IMR-90 (cell line): ENCODE data around the gene FOXL2NB. TPM values are rescaled to one million over a fixed set of nuclear protein-coding genes. Genes with fewer than 3 reads are reported as not detected.
A peak's percentile ranks its signal among the peaks of the same experiment; 100 is the strongest.

Experiments used
- ATAC-seq: fragments of 200-7000 bp; cut with Tn5 transposase; 2 replicates; pipeline ENCODE4 v1.9.1; 2020; ENCODE audit warnings: low read depth, mild to moderate bottlenecking, moderate library complexity
- BruUV-seq: library from RNA; stranded (reverse); fragments of 400-500 nt; replicated peaks from 2 replicates; lab custom pipeline; 2021; lab: Mats Ljungman, UMichigan
- CTCF ChIA-PET: fragments of 300-600 bp; formaldehyde crosslinking; extraction: SDS; loops from one replicate; lab custom pipeline; 2021; ENCODE audit warnings: antibody characterized with exemption; lab: Yijun Ruan, JAX
- POLR2A ChIA-PET: fragments of 300-600 bp; sonication (Branson Sonifier 250); formaldehyde crosslinking; loops from one replicate; lab custom pipeline; 2022; ENCODE audit warnings: antibody characterized with exemption; ENCODE audit not compliant: unreplicated experiment; lab: Charles Lee
- DNase-seq: peaks from one replicate; pipeline ENCODE4 v3.0.0; 2013
- H2AFZ ChIP-seq: replicated peaks from 2 replicates; pipeline ENCODE3; 2013; ENCODE audit warnings: low read length, mild to moderate bottlenecking; ENCODE audit not compliant: poor library complexity
- H2AK5ac ChIP-seq: 2 replicates; pipeline ENCODE4 v1.6.1; 2013; ENCODE audit warnings: low read depth, low read length, inconsistent platforms
- H2AK9ac ChIP-seq: replicated peaks from 2 replicates; pipeline ENCODE3; 2013; ENCODE audit warnings: mild to moderate bottlenecking, low read depth, low read length, moderate library complexity; ENCODE audit not compliant: poor library complexity
- H2BK120ac ChIP-seq: 2 replicates; pipeline ENCODE4 v1.6.1; 2013; ENCODE audit warnings: low read depth, low read length, inconsistent platforms
- H2BK15ac ChIP-seq: 3 replicates; pipeline ENCODE4 v1.6.1; 2013; ENCODE audit warnings: low read depth, low read length, inconsistent platforms
- H2BK20ac ChIP-seq: 2 replicates; pipeline ENCODE4 v1.6.1; 2013; ENCODE audit warnings: low read depth, mild to moderate bottlenecking, inconsistent platforms, low read length, moderate library complexity
- H2BK5ac ChIP-seq: 2 replicates; pipeline ENCODE4 v1.6.1; 2013; ENCODE audit warnings: mild to moderate bottlenecking, low read depth, low read length, inconsistent platforms; ENCODE audit not compliant: poor library complexity, severe bottlenecking
- H3K14ac ChIP-seq: replicated peaks from 2 replicates; pipeline ENCODE4 v1.6.1; 2013; ENCODE audit warnings: low read depth, low read length, inconsistent platforms
- H3K18ac ChIP-seq: 2 replicates; pipeline ENCODE4 v1.6.1; 2013; ENCODE audit warnings: low read depth, low read length, control low read depth
- H3K23ac ChIP-seq: 2 replicates; pipeline ENCODE4 v1.6.1; 2013; ENCODE audit warnings: low read depth, low read length, inconsistent platforms
- H3K27ac ChIP-seq: 2 replicates; pipeline ENCODE4 v1.5.1; 2013; ENCODE audit warnings: mild to moderate bottlenecking, control low read depth, low read length; ENCODE audit not compliant: insufficient read depth
- H3K27me3 ChIP-seq: 2 replicates; pipeline ENCODE4 v1.6.1; 2013; ENCODE audit warnings: low read length; ENCODE audit not compliant: control insufficient read depth, insufficient read depth
- H3K36me3 ChIP-seq: 2 replicates; pipeline ENCODE4 v1.6.1; 2013; ENCODE audit warnings: low read length, mixed read lengths; ENCODE audit not compliant: control insufficient read depth, insufficient read depth
- H3K4ac ChIP-seq: 2 replicates; pipeline ENCODE4 v1.6.1; 2013; ENCODE audit warnings: low read depth, low read length, inconsistent platforms
- H3K4me1 ChIP-seq: 2 replicates; pipeline ENCODE4 v1.6.1; 2013; ENCODE audit warnings: low read length, mixed read lengths; ENCODE audit not compliant: control insufficient read depth, insufficient read depth
- H3K4me2 ChIP-seq: 2 replicates; pipeline ENCODE4 v1.6.1; 2013; ENCODE audit warnings: low read depth, mild to moderate bottlenecking, control low read depth, low read length, moderate library complexity
- H3K4me3 ChIP-seq: 2 replicates; pipeline ENCODE4 v1.5.1; 2013; ENCODE audit warnings: low read depth, mild to moderate bottlenecking, control low read depth, low read length, moderate library complexity; ENCODE audit not compliant: insufficient read depth
- H3K56ac ChIP-seq: 2 replicates; pipeline ENCODE4 v1.6.1; 2013; ENCODE audit warnings: low read length, inconsistent platforms; ENCODE audit not compliant: insufficient read depth; ENCODE audit errors: extremely low read depth
- H3K79me1 ChIP-seq, 2 experiments: 2 replicates each; pipeline ENCODE4 v1.6.1; 2013; ENCODE audit warnings: low read length in 2 of 2, inconsistent platforms in 1 of 2, low read depth in 1 of 2
- H3K9ac ChIP-seq: 2 replicates; pipeline ENCODE4 v1.6.1; 2013; ENCODE audit warnings: low read depth, low read length, control low read depth
- H3K9me1 ChIP-seq: 2 replicates; pipeline ENCODE4 v1.6.1; 2013; ENCODE audit warnings: low read length, inconsistent platforms; ENCODE audit not compliant: insufficient read depth
- H3K9me3 ChIP-seq: 2 replicates; pipeline ENCODE4 v1.6.1; 2013; ENCODE audit warnings: low read length; ENCODE audit not compliant: control insufficient read depth, insufficient read depth
- H4K20me1 ChIP-seq: 2 replicates; pipeline ENCODE4 v1.6.1; 2013; ENCODE audit warnings: low read length, inconsistent platforms; ENCODE audit not compliant: insufficient read depth
- H4K5ac ChIP-seq: 2 replicates; pipeline ENCODE4 v1.6.1; 2013; ENCODE audit warnings: mild to moderate bottlenecking, low read depth, low read length, control low read depth
- H4K8ac ChIP-seq, 2 experiments: 2 replicates each; pipeline ENCODE4 v1.6.1; 2013; ENCODE audit warnings: low read depth in 2 of 2, low read length in 2 of 2, control low read depth in 1 of 2, inconsistent platforms in 1 of 2
- H4K91ac ChIP-seq: 2 replicates; pipeline ENCODE4 v1.6.1; 2013; ENCODE audit warnings: low read depth, low read length, inconsistent platforms; ENCODE audit not compliant: insufficient read depth
- CEBPB ChIP-seq: IDR thresholded peaks from 2 replicates; pipeline ENCODE4 v1.6.1; 2012; ENCODE audit warnings: low read depth, low read length, improper control_type of control experiment
- CTCF ChIP-seq: conservative IDR thresholded peaks from 2 replicates; pipeline ENCODE4 v1.5.1; 2012; ENCODE audit warnings: mild to moderate bottlenecking, low read depth, low read length, improper control_type of control experiment
- ELK1 ChIP-seq: fragments of 150-350 bp; IDR thresholded peaks from 2 replicates; pipeline ENCODE4 v1.6.1; 2016; ENCODE audit warnings: low read depth, mild to moderate bottlenecking, low read length, moderate library complexity, borderline replicate concordance
- FOS ChIP-seq: fragments of 150-350 bp; IDR thresholded peaks from 2 replicates; pipeline ENCODE4 v1.6.1; 2016; ENCODE audit warnings: low read depth, low read length
- MAFK ChIP-seq: IDR thresholded peaks from 2 replicates; pipeline ENCODE4 v1.6.1; 2012; ENCODE audit warnings: low read depth, low read length, improper control_type of control experiment
- MAZ ChIP-seq: IDR thresholded peaks from 2 replicates; pipeline ENCODE4 v1.6.1; 2012; ENCODE audit warnings: low read depth, mild to moderate bottlenecking, low read length, improper control_type of control experiment, moderate library complexity, borderline replicate concordance
- MXI1 ChIP-seq: IDR thresholded peaks from 2 replicates; pipeline ENCODE4 v1.6.1; 2012; ENCODE audit warnings: low read depth, mild to moderate bottlenecking, low read length, moderate library complexity, borderline replicate concordance
- POLR2A ChIP-seq: IDR thresholded peaks from 2 replicates; pipeline ENCODE4 v1.6.1; 2012; ENCODE audit warnings: mild to moderate bottlenecking, low read depth, low read length
- RCOR1 ChIP-seq: IDR thresholded peaks from 2 replicates; pipeline ENCODE4 v1.6.1; 2012; ENCODE audit warnings: mild to moderate bottlenecking, low read length, improper control_type of control experiment; ENCODE audit not compliant: insufficient replicate concordance
- RFX5 ChIP-seq: IDR thresholded peaks from 2 replicates; pipeline ENCODE4 v1.8.0; 2012; ENCODE audit warnings: low read depth, mild to moderate bottlenecking, low read length, moderate library complexity
- SMC3 ChIP-seq: fragments of 150-350 bp; IDR thresholded peaks from 2 replicates; pipeline ENCODE4 v1.6.1; 2016; ENCODE audit warnings: low read depth, mild to moderate bottlenecking, antibody characterized with exemption, low read length, moderate library complexity
- USF2 ChIP-seq: fragments of 150-350 bp; IDR thresholded peaks from 2 replicates; pipeline ENCODE4 v1.6.1; 2017; ENCODE audit warnings: mild to moderate bottlenecking, antibody characterized with exemption, low read length, low read depth
- WGBS, 2 experiments: methylation state at CpG; one replicate each; pipeline versions ENCODE4 v1.1.5 to v1.1.7; 2013; ENCODE audit warnings: missing lambda C conversion rate in 2 of 2; ENCODE audit not compliant: insufficient read length in 1 of 2; ENCODE audit errors: extremely low coverage in 2 of 2; 5-methylcytosine and 5-hydroxymethylcytosine counted together
- dilution Hi-C: fragments of 300-500 bp; cut with HindIII; formaldehyde crosslinking; loops from one replicate; pipeline ENCODE4 v1.14.3; 2018; ENCODE audit warnings: low sequenced_read_pairs; ENCODE audit not compliant: unreplicated experiment
- in situ Hi-C: fragments of 300-500 bp; cut with MboI; formaldehyde crosslinking; loops from 3 replicates; pipeline ENCODE4 v1.14.3; 2019; ENCODE audit warnings: low sequenced_read_pairs, inconsistent platforms, mixed read lengths
- intact Hi-C: fragments of 100-400 bp; cut with micrococcal nuclease; formaldehyde crosslinking; loops from 2 replicates; pipeline ENCODE4 v1.10.0; 2022
- polyA plus RNA-seq, 3 experiments: library from polyadenylated mRNA; depleted of rRNA; stranded (reverse); fragments of >200 nt; gene quantifications; 2 replicates each; pipeline ENCODE4 v1.2.3, GENCODE V29; 2012; ENCODE audit warnings: low replicate concordance in 1 of 3
- total RNA-seq: library from RNA; depleted of rRNA; stranded (reverse); fragments of >200 nt; gene quantifications from 2 replicates; pipeline ENCODE4 v1.2.3, GENCODE V29; 2012

FOXL2NB gene
- total and polyA plus RNA-seq, 2 of the 4 experiments (the other 2 are of a cell fraction): under 0.01 to 0.05 TPM

GRCh38 chr3:138912237-138912636, 34.8 kb upstream of the FOXL2NB start:
- ATAC-seq (no peak), DNase-seq (peak; percentile 20)
- in situ Hi-C loops: no loop called here
- dilution Hi-C loops: no loop called here
- H2BK15ac ChIP-seq: no peak overlapping the region
- no peak overlapping the region for H2AFZ ChIP-seq
- intact Hi-C loops: no loop called here
- no TSS peak for BruUV-seq
- H3K27me3 ChIP-seq: no peaks in the 10 kb centered on the region
- H3K4me2 ChIP-seq: no peak overlapping the region
- H2AK5ac ChIP-seq: no peak overlapping the region
- no peak overlapping the region for H2BK5ac ChIP-seq
- no peak overlapping the region for H3K27ac ChIP-seq
- no peak overlapping the region for H3K56ac ChIP-seq
- no peak overlapping the region for H3K18ac ChIP-seq
- H2BK20ac ChIP-seq: no peak overlapping the region
- peaks cover 5% of the 10 kb centered on the region for H3K9me1 ChIP-seq
- H3K9me3 ChIP-seq: no peaks in the 10 kb centered on the region
- WGBS, 2 experiments: 100% methylated on average over 1 of the region's 4 CpGs; no CpG with 5 or more reads in 1 of the 2 experiments
- ChIA-PET CTCF (interaction anchor here (0.7 to 1.1 kb wide), 2 partner anchors 14 to 147 kb away, joined by 3 read pairs; no protein-coding TSS in a partner anchor), POLR2A (interaction anchor here (0.6 kb wide), 1 partner anchor 218 kb away, joined by 5 read pairs; no protein-coding TSS in a partner anchor)
- TF ChIP-seq MAZ (no peak), MXI1 (no peak), RFX5 (no peak), MAFK (no peak), USF2 (no peak), RCOR1 (no peak), ELK1 (no peak), CEBPB (no peak), SMC3 (no peak), FOS (no peak), POLR2A (no peak), CTCF (no peak)
- H2BK120ac ChIP-seq: no peak overlapping the region
- no peaks in the 10 kb centered on the region for H3K36me3 ChIP-seq
- H4K91ac ChIP-seq: no peak overlapping the region
- H4K8ac ChIP-seq: no peak overlapping the region
- H3K79me1 ChIP-seq: peaks cover 0 to 4% of the 10 kb centered on the region in 2 experiments; a peak in 1 of 4 replicates
- H4K20me1 ChIP-seq: no peaks in the 10 kb centered on the region
- H3K9ac ChIP-seq: no peak overlapping the region
- H3K4me1 ChIP-seq: peaks cover 4% of the 10 kb centered on the region
- H3K4ac ChIP-seq: no peak overlapping the region
- no peak overlapping the region for H4K5ac ChIP-seq
- peak overlapping the region; percentile 42 for H2AK9ac ChIP-seq
- H3K4me3 ChIP-seq: no peak overlapping the region
- no peak overlapping the region for H3K14ac ChIP-seq
- H3K23ac ChIP-seq: no peak overlapping the region
